Measurements from ENCODE around the gene ATP6V0B.

DNA sequence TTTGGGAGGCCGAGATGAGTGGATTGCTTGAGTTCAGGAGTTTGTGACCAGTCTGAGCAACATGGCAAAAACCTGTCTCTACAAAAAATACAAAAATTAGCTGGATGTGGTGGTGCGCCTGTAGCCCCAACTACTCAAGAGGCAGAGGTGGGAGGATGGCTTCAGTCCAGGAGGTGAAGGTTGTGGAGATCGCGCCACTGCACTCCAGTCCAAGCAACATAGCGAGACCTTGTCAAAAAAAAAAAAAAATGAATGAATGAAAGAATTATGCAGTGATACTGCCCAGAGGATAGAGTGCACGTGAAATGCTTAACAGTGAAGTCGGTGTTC lies 5.4 kb upstream of the ATP6V0B start:
- TF ChIP-seq, protein P1, sequence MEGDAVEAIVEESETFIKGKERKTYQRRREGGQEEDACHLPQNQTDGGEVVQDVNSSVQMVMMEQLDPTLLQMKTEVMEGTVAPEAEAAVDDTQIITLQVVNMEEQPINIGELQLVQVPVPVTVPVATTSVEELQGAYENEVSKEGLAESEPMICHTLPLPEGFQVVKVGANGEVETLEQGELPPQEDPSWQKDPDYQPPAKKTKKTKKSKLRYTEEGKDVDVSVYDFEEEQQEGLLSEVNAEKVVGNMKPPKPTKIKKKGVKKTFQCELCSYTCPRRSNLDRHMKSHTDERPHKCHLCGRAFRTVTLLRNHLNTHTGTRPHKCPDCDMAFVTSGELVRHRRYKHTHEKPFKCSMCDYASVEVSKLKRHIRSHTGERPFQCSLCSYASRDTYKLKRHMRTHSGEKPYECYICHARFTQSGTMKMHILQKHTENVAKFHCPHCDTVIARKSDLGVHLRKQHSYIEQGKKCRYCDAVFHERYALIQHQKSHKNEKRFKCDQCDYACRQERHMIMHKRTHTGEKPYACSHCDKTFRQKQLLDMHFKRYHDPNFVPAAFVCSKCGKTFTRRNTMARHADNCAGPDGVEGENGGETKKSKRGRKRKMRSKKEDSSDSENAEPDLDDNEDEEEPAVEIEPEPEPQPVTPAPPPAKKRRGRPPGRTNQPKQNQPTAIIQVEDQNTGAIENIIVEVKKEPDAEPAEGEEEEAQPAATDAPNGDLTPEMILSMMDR (IDR thresholded peaks at IDR 0.05): peak in 2 of 7 experiments; percentile 15 to 19
- TF ChIP-seq POLR2A (IDR thresholded peaks at IDR 0.05): no peak

Data from body of pancreas (tissue), 4 donors.